GM18505 (cell line): Measurements from ENCODE around the gene HNRNPH3.

ENCODE experiments used
- ATAC-seq: cut with Tn5 transposase; IDR thresholded peaks from one replicate; pipeline ENCODE4 v1.9.1; 2021; ENCODE audit not compliant: unreplicated experiment
- POLR2A ChIP-seq: IDR thresholded peaks from 4 replicates; pipeline ENCODE4 v1.6.1; 2011; ENCODE audit warnings: borderline replicate concordance; ENCODE audit not compliant: insufficient read depth, insufficient read length; ENCODE audit errors: extremely low read depth

HNRNPH3 gene

DNA sequence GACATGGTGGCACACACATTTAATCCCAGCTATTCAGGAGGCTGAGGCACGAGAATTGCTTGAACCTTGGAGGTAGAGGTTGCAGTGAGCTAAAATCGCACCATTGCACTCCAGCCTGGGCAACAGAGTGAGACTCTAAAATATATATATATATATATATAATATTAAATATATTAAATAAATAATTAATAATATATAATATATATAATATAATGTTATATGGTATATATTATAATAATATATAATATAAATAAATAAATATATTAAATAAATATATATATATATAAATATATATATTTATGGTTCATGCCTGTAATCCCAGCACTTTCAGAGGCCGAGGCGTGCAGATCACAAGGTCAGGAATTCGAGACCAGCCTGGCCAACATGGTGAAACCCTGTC, 34.7 kb downstream of the HNRNPH3 start:
- TF ChIP-seq POLR2A = no peak
- ATAC-seq = no peak

GRCh38 chr10:68367121-68367520, 35.3 kb downstream of the HNRNPH3 start:
- TF ChIP-seq POLR2A = no peak
- ATAC-seq = no peak

- no peak for ATAC-seq
Measured at GRCh38 chr10:68371604-68372003, 39.7 kb downstream of the HNRNPH3 start.

DNA sequence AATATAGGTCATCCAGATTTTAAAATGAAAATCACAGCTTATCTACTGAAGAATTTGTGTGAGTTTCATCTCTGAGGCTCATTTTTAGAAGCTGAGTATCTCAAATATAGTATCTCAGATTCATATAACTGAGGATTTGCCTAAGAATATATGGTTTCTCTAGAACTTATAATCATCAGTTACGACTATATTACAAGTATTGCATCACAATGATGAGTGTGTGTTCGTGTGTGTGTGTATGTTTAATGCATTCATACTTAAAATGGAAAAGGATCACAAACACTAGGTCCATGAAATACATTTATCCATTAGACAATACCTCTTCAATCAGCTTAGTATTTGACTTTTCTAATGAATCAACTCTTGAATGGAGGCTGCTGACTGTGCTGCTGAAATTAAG, 53.9 kb downstream of the HNRNPH3 start:
- no peak for TF ChIP-seq POLR2A
- ATAC-seq = no peak

More at GRCh38 chr10:68371604-68372003, 39.7 kb downstream of the HNRNPH3 start:
- TF ChIP-seq POLR2A = no peak
